C4-2B (cell line): ENCODE results near the gene ZDHHC6.

ENCODE experiments used
- ZFX ChIP-seq: fragments of 450-650 bp; IDR thresholded peaks from 2 replicates; pipeline ENCODE4 v1.6.1; 2017
- TF ChIP-seq, protein P1 (sequence below): fragments of 450-650 bp; conservative IDR thresholded peaks from 2 replicates; pipeline ENCODE4 v1.5.1; 2017; ENCODE audit warnings: mild to moderate bottlenecking

DNA sequence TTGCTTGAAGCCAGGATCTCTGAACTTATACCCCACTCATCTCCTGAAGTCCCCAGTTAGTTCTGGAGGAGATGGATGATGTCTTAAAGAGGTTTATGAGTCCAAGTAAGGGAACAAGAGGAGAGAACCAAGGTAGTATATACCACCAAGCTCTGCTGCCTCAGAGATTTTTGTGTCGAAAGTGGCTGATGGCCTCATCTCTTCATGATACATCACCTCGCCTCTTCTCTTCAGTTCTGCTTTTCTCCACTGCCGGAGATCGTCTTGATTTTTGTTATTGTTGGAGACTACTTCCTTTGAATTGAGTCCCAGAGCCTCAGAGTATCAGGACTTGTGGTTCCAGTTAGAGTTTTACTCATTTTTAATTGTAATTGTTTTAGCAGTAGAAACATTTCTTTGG is 2.2 kb upstream of the ZDHHC6 start:
- TF ChIP-seq, protein P1, sequence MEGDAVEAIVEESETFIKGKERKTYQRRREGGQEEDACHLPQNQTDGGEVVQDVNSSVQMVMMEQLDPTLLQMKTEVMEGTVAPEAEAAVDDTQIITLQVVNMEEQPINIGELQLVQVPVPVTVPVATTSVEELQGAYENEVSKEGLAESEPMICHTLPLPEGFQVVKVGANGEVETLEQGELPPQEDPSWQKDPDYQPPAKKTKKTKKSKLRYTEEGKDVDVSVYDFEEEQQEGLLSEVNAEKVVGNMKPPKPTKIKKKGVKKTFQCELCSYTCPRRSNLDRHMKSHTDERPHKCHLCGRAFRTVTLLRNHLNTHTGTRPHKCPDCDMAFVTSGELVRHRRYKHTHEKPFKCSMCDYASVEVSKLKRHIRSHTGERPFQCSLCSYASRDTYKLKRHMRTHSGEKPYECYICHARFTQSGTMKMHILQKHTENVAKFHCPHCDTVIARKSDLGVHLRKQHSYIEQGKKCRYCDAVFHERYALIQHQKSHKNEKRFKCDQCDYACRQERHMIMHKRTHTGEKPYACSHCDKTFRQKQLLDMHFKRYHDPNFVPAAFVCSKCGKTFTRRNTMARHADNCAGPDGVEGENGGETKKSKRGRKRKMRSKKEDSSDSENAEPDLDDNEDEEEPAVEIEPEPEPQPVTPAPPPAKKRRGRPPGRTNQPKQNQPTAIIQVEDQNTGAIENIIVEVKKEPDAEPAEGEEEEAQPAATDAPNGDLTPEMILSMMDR = no peak
- TF ChIP-seq ZFX = no peak
